ENCODE measurements around the gene MFGE8. TPM values are rescaled to one million over a fixed set of nuclear protein-coding genes. Genes with fewer than 3 reads are reported as not detected.
A peak's percentile ranks its signal among the peaks of the same experiment; 100 is the strongest.

The MFGE8 gene
- total and polyA plus RNA-seq, 9 of the 15 experiments (the other 6 are each of a cell fraction or from before 2014, with no cell fraction given), result 2.3 to 142 (median 62.3) TPM

- no peak for TF ChIP-seq SNRNP70 (optimal IDR thresholded peaks at IDR 0.05; ENCODE audit: low read depth, low read length)
- TF ChIP-seq PHF20 (IDR thresholded peaks at IDR 0.05; ENCODE audit: partially characterized antibody), result no peak
- TF ChIP-seq TCF7L2 (IDR thresholded peaks at IDR 0.05; ENCODE audit: low read depth, low read length), result no peak
- no peak for TF ChIP-seq E2F8 (IDR thresholded peaks at IDR 0.05; ENCODE audit: low read depth, partially characterized antibody)
- no peak for TF ChIP-seq SP1 (CRISPR knock-in tag; IDR thresholded peaks at IDR 0.05)
- peak; percentile 15; the same call in 1 of the 2 replicates for TF ChIP-seq MAFK (IDR thresholded peaks at IDR 0.05; ENCODE audit: low read length)
- TF ChIP-seq FUS (optimal IDR thresholded peaks at IDR 0.05; ENCODE audit: low read depth, low read length), result no peak
- TF ChIP-seq KLF6 (CRISPR knock-in tag; IDR thresholded peaks at IDR 0.05; ENCODE audit: borderline replicate concordance), result no peak
- TF ChIP-seq, protein P1, sequence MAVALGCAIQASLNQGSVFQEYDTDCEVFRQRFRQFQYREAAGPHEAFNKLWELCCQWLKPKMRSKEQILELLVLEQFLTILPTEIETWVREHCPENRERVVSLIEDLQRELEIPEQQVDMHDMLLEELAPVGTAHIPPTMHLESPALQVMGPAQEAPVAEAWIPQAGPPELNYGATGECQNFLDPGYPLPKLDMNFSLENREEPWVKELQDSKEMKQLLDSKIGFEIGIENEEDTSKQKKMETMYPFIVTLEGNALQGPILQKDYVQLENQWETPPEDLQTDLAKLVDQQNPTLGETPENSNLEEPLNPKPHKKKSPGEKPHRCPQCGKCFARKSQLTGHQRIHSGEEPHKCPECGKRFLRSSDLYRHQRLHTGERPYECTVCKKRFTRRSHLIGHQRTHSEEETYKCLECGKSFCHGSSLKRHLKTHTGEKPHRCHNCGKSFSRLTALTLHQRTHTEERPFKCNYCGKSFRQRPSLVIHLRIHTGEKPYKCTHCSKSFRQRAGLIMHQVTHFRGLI (CRISPR knock-in tag; IDR thresholded peaks at IDR 0.05), result no peak
- TF ChIP-seq, protein P2, sequence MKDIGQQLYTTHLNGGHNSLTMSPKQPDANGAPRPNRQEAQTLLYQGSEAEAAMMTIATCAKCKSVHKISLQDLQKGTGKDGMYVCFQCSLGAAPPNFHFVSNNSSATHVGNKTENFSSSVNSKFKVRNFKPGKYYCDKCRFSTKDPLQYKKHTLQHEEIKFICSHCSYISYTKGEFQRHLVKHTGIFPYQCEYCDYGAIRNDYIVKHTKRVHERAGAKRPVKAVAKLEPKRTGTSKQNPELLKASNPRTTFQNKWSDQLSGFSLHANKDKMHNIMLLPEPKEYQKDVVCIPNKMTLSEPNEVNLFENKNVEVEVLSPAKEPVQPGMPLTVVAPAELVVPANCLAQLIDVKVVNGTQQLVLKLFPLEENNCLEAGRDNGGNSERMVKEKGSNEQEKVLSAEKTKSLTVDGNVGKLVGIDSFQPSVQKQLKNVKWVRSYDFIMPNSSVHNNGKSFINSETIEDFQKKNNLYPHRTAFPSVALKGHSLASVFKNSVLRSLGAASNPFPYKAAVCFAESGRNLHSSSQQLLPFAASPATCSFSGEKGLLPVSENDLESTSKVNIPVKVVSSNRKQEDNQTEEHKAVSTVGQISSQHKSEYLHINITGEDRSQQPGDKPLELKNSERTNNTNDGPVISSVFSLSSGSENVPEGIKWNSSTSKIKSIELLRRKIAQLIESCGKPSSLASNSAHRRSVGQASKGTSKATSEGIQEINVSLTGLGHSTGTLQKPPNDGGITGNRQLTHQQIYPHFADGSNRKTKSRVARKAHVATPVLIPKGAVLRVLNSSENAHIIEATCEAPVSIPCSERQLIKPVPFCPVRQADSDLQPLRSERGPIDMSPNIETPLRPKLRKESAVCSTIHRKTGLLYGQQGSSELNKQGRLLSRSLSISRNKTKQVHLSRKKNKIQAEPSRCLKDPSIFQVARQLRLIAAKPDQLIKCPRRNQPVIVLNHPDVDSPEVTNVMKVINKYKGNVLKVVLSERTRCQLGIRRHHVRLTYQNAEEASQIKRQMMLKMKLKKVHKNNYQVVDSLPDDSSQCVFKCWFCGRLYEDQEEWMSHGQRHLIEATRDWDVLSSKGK (CRISPR knock-in tag; IDR thresholded peaks at IDR 0.05), result no peak
- peak; percentile 48 for TF ChIP-seq MAFG (tag; conservative IDR thresholded peaks at IDR 0.05)
- TF ChIP-seq ZFPM2 (CRISPR knock-in tag; IDR thresholded peaks at IDR 0.05), result no peak
- no peak for TF ChIP-seq ETV6 (IDR thresholded peaks at IDR 0.05; ENCODE audit: borderline replicate concordance in 1 of 2, low read depth in 2 of 2, low read length in 1 of 2)
- no peak for TF ChIP-seq ETV6 (CRISPR knock-in tag; IDR thresholded peaks at IDR 0.05; ENCODE audit: borderline replicate concordance)
- TF ChIP-seq CTBP1 (IDR thresholded peaks at IDR 0.05; ENCODE audit: borderline replicate concordance), result peak; percentile 15; the same call in 1 of the 2 replicates
- no peak for TF ChIP-seq ZSCAN32 (CRISPR knock-in tag; IDR thresholded peaks at IDR 0.05)
- TF ChIP-seq KDM1A (IDR thresholded peaks at IDR 0.05), result no peak
- TF ChIP-seq BRD9 (IDR thresholded peaks at IDR 0.05; ENCODE audit: low read depth, partially characterized antibody), result no peak
- no peak for TF ChIP-seq ZNF184 (CRISPR knock-in tag; IDR thresholded peaks at IDR 0.05)
These were observed 36.6 kb downstream of the MFGE8 start (continued) for GRCh38 chr15:88876573-88876972.

Data from K562 (cell line).